ENCODE data around the gene PDE9A.

DNA sequence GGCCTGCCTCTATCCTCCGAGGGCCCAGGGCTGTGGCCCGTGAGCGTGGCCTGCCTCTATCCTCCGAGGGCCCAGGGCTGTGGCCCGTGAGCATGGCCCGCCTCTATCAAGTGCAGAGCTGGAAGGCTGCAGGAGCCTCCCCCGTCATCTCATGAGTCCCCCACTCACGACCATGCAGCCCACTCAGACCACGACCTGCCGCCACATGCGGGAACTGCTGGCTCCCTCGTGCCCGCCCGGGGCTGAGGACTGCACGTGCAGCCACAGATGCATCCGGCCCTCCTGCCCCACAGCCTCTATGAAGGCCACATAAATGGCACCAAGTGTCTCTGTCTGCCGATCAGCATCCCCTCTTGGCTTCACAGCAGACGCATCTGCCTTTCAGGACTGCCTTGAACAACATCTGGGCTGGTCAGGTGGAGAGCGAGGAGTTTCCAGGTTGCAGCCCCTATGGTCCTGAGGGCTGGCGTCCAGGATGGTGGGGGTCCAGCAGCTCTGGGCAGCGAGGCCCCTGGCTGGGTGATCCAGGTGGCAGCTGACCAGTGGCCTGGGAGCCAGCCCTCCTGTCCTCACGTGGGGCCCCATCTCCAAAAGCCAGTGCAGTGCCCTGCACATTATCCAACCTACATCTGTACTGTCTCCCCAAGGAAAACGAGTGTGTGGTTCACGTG is 103.3 kb downstream of the PDE9A start:
- TF ChIP-seq FOXA1 (IDR thresholded peaks at IDR 0.05) (no peak), FOXK2 (IDR thresholded peaks at IDR 0.05) (no peak), TARDBP (IDR thresholded peaks at IDR 0.05) (no peak), SUZ12 (IDR thresholded peaks at IDR 0.05) (no peak)
